Caco-2 (cell line): ENCODE data around the gene TDO2. TPM values are rescaled to one million over a fixed set of nuclear protein-coding genes. Genes with fewer than 3 reads are reported as not detected.

ENCODE experiments used
- Bru-seq: library from RNA; stranded (reverse); fragments of 400-500 nt; gene quantifications from one replicate; lab custom pipeline; 2021; lab: Mats Ljungman, UMichigan
- BruChase-seq, 2 experiments: library from RNA; stranded (reverse); fragments of 400-500 nt; gene quantifications; one replicate each; lab custom pipeline; 2021; lab: Mats Ljungman, UMichigan
- BruUV-seq: library from RNA; stranded (reverse); fragments of 400-500 nt; replicated peaks from 2 replicates; lab custom pipeline; 2021; lab: Mats Ljungman, UMichigan
- CTCF ChIA-PET: fragments of 300-600 bp; sonication (Branson Sonifier 250); formaldehyde crosslinking; loops from one replicate; lab custom pipeline; 2022; ENCODE audit warnings: antibody characterized with exemption; lab: Charles Lee
- POLR2A ChIA-PET: fragments of 300-600 bp; sonication (Branson Sonifier 250); formaldehyde crosslinking; loops from one replicate; lab custom pipeline; 2022; ENCODE audit warnings: antibody characterized with exemption; lab: Charles Lee
- DNase-seq, 2 experiments: peaks; one replicate each; pipeline versions ENCODE4 v3.0.0 to v3.0.0-alpha.2; 2020 to 2022
- H3K27me3 ChIP-seq: replicated peaks from 2 replicates; pipeline ENCODE4 v1.6.0; 2011; ENCODE audit warnings: low read length; ENCODE audit not compliant: control insufficient read depth, insufficient read depth
- H3K36me3 ChIP-seq: 2 replicates; pipeline ENCODE4 v1.5.1; 2011; ENCODE audit warnings: low read length; ENCODE audit not compliant: control insufficient read depth, insufficient read depth
- H3K4me1 ChIP-seq: fragments of 250-450 bp; sonication (Bioruptor Pico); 2 replicates; pipeline ENCODE4 v1.5.1; 2020; ENCODE audit warnings: mild to moderate bottlenecking
- H3K4me3 ChIP-seq: 2 replicates; pipeline ENCODE4 v1.5.1; 2011; ENCODE audit warnings: low read depth, mild to moderate bottlenecking, control low read depth, low read length
- H3K9me3 ChIP-seq: fragments of 250-450 bp; sonication (Bioruptor Pico); 2 replicates; pipeline ENCODE4 v1.5.1; 2020; ENCODE audit warnings: mild to moderate bottlenecking, moderate library complexity
- H3K27ac Mint-ChIP-seq: one replicate; pipeline ENCODE4 v1.8.0; 2022; ENCODE audit warnings: mixed read lengths; ENCODE audit not compliant: unreplicated experiment
- H3K27me3 Mint-ChIP-seq: one replicate; pipeline ENCODE4 v1.8.0; 2022; ENCODE audit warnings: mixed read lengths; ENCODE audit not compliant: insufficient read depth, unreplicated experiment
- H3K36me3 Mint-ChIP-seq: one replicate; pipeline ENCODE4 v1.8.0; 2022; ENCODE audit warnings: mild to moderate bottlenecking, mixed read lengths; ENCODE audit not compliant: insufficient read depth, unreplicated experiment
- H3K4me1 Mint-ChIP-seq: one replicate; pipeline ENCODE4 v1.8.0; 2022; ENCODE audit warnings: low read depth, mixed read lengths; ENCODE audit not compliant: unreplicated experiment
- H3K4me3 Mint-ChIP-seq: one replicate; pipeline ENCODE4 v1.8.0; 2022; ENCODE audit warnings: mild to moderate bottlenecking, moderate library complexity, mixed read lengths; ENCODE audit not compliant: unreplicated experiment
- H3K9me3 Mint-ChIP-seq: one replicate; pipeline ENCODE4 v1.8.0; 2022; ENCODE audit warnings: mixed read lengths; ENCODE audit not compliant: unreplicated experiment
- CTCF ChIP-seq, 2 experiments: fragments of 200-600 bp in 1 of 2; IDR thresholded peaks; 1 replicate in 1 of 2; 2 replicates in 1 of 2; pipeline versions ENCODE4 v1.5.1 to v1.8.0; 2011 to 2022; ENCODE audit warnings: antibody characterized with exemption in 1 of 2, control low read depth in 1 of 2, inconsistent platforms in 1 of 2, low read depth in 1 of 2, low read length in 1 of 2, mild to moderate bottlenecking in 1 of 2, moderate library complexity in 1 of 2; ENCODE audit not compliant: insufficient read depth in 1 of 2, severe bottlenecking in 1 of 2, unreplicated experiment in 1 of 2
- intact Hi-C: fragments of 100-400 bp; cut with micrococcal nuclease; formaldehyde crosslinking; loops from one replicate; pipeline ENCODE4 v1.10.0; 2022; ENCODE audit not compliant: unreplicated experiment
- long read RNA-seq: library from polyadenylated mRNA; stranded (forward); transcript quantifications from one replicate; pipeline ENCODE4 v2.0.0, GENCODE V29; 2022
- total RNA-seq: library from RNA; stranded (reverse); gene quantifications from 2 replicates; pipeline ENCODE4 v1.2.3, GENCODE V29; 2022

TDO2 gene
- 1.6 and 4.7 TPM in 2 replicates for total RNA-seq
- percentile 32 among the genes with signal in this experiment for Bru-seq, nascent RNA
- BruChase-seq, experiment 1, labeled RNA remaining after a 2-hour chase: percentile 37 among the genes with signal in this experiment
- BruChase-seq, experiment 2, labeled RNA remaining after a 6-hour chase: percentile 47 among the genes with signal in this experiment
- long read RNA-seq, transcript TDO2-208 (12 exons, 1,701 nt): major isoform, 14 of 15 reads
- long read RNA-seq, partial matches to known transcripts: 0 of 15 reads
- long read RNA-seq, other reads (novel, unspliced or antisense): 1 of 15 reads

- no TSS peak for BruUV-seq
- Histone ChIP-seq H3K9me3 (peaks cover 4% of the 10 kb centered on the region), H3K36me3 (no peaks in the 10 kb centered on the region), H3K27me3 (no peaks in the 10 kb centered on the region), H3K4me1 (peaks cover 34% of the 10 kb centered on the region), H3K4me3 (no peak within 1 kb of the TSS)
- Mint-ChIP-seq H3K36me3 (no peaks in the 10 kb centered on the region), H3K27ac (no peak within 1 kb of the TSS), H3K4me1 (peaks cover 14% of the 10 kb centered on the region), H3K27me3 (no peaks in the 10 kb centered on the region), H3K9me3 (peaks cover 2% of the 10 kb centered on the region), H3K4me3 (no peak within 1 kb of the TSS)
- POLR2A ChIA-PET: no interaction called here
- intact Hi-C loops: loop anchor here (5.0 kb wide), 2 partner anchors 39 to 66 kb away; no protein-coding TSS in a partner anchor
- TF ChIP-seq CTCF (IDR thresholded peaks at IDR 0.05; ENCODE audit: insufficient read depth in 1 of 2, low read depth in 1 of 2, low read length in 1 of 2, severe bottlenecking in 1 of 2, unreplicated experiment in 1 of 2): no peak
- DNase-seq: no peak
- CTCF ChIA-PET: interaction anchor here (0.7 kb wide), 1 partner anchor 14 kb away, joined by 3 read pairs; no protein-coding TSS in a partner anchor
Measured at GRCh38 chr4:155903453-155903852, at the start of gene TDO2. TSS of gene TDO2 (plus strand) at chr4:155903696. CDS start at chr4:155903759, 63 bp downstream.

GRCh38 chr4:155854582-155855226 lies 48.8 kb upstream of the TDO2 start:
- intact Hi-C loops: no loop called here
- peaks cover 21% of the 10 kb centered on the region for H3K9me3 Mint-ChIP-seq
- POLR2A ChIA-PET: no interaction called here

More at GRCh38 chr4:155854582-155855226, 48.8 kb upstream of the TDO2 start:
- H3K9me3 ChIP-seq: no peaks in the 10 kb centered on the region
- CTCF ChIA-PET: interaction anchor here (0.6 kb wide), 1 partner anchor 53 kb away, joined by 3 read pairs; no protein-coding TSS in a partner anchor
- Mint-ChIP-seq H3K27ac (no peak overlapping the region), H3K36me3 (no peaks in the 10 kb centered on the region), H3K27me3 (no peaks in the 10 kb centered on the region), H3K4me3 (no peak overlapping the region), H3K4me1 (no peaks in the 10 kb centered on the region)
- no peaks in the 10 kb centered on the region for H3K36me3 ChIP-seq
- H3K27me3 ChIP-seq: no peaks in the 10 kb centered on the region
- DNase-seq: no peak
- no TSS peak for BruUV-seq
- TF ChIP-seq CTCF (IDR thresholded peaks at IDR 0.05; ENCODE audit: insufficient read depth in 1 of 2, low read depth in 1 of 2, low read length in 1 of 2, severe bottlenecking in 1 of 2, unreplicated experiment in 1 of 2): no peak
- no peak overlapping the region for H3K4me3 ChIP-seq
- 0 out of 2 replicates have a peak, but pooled peaks cover 5% of the 10 kb centered on the region for H3K4me1 ChIP-seq
